GM19468 (cell line): ENCODE measurements around the gene AKAP6.

Experiments used
- ATAC-seq: cut with Tn5 transposase; IDR thresholded peaks from one replicate; pipeline ENCODE4 v1.9.1; 2021; ENCODE audit warnings: mild to moderate bottlenecking, moderate library complexity, moderate number of reproducible peaks; ENCODE audit not compliant: unreplicated experiment; ENCODE audit errors: extremely low read depth

AKAP6 gene

GRCh38 chr14:32404784-32405573 lies 75.9 kb downstream of the AKAP6 start:
- ATAC-seq: no peak

GRCh38 chr14:32405856-32406255 lies 76.8 kb downstream of the AKAP6 start:
- ATAC-seq: no peak

- no peak for ATAC-seq
These were observed 78.0 kb downstream of the AKAP6 start for GRCh38 chr14:32407130-32407529.

DNA sequence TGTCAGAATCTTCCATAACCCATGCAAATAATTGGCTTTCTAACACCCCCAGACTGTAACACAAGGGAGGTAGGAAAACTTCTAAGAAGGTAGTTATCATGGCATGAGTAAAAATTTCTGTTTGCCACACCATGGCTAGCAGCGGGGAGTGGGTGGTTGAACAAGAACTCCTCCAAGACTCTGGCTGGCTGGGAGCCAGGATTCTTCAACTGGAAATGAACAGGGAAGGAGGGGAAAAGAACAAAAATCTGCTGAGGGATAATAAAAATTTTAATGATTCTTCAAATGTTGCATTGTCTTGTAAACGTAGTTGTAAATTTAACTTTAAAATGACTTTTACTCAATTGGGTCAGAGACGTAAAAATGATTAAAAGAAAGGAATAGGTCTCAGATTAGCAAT lies 78.9 kb downstream of the AKAP6 start:
- ATAC-seq: no peak

DNA sequence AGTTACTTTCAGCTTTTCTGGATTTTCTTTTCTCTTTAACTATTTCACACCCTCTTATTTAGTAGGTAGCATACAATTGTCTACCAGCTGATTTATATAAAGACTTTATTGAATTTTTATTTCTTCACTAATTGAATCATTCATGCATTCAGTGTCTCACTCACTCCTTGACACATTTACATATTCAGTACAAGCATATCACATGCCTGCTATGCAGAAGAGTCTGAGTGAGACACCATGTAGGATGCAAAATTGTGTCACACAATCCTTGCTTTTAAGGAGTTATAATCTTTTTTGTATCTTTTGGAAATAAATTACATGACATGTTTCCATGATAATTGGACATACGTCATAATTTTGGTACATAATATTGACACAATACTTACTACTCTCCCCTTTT lies 83.0 kb downstream of the AKAP6 start:
- no peak for ATAC-seq

DNA sequence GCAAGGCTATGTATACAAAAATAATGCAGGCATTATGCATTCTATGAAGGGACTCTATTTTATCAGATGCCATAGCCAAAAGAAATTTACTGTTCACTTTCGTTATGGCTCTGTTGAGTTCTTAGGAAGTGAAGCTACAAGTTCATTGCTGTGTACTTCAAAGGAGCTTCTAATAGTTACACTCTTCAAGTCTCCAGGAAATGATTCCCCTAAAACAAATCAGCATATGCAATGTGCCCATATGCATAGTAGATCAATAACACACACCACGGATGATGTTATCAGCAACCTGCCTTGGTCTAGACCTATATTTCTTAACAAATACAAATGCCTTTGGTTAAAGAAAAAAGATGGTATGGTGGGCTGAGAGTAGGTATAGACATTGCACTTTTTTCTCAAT lies 83.4 kb downstream of the AKAP6 start:
- ATAC-seq: no peak

DNA sequence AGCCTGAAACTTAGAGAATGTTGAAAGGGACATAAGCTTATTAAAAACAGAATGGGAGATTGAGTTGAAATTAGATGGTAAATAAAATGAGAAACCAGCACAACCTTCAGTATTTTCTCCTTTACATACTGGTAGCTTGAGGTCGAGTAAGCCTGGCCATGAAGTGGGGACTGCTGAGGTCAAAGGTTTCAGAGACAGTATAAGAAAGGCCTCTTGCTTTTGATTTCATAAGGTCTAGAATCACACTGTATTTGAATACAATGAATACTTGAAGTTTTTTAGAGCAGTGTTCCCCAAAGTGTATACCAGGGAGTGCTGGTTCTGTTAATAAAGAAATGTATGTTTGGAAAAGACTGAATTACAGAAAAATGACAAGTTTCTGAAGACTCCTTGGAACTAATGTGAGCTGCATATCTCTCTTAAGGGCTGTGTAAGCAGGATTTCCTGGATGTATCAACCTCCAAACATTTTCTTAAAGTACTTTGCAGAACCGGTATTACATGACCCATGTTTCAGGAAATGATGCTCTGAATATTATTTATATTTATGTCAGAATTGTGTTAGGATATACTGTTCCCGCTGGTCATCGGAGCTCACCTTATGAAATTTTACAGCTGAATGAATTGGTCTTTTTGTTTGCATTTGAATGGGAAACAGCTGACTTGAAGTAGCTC lies 85.0 kb downstream of the AKAP6 start:
- ATAC-seq: no peak

GRCh38 chr14:32414808-32415255 lies 85.7 kb downstream of the AKAP6 start:
- no peak for ATAC-seq

GRCh38 chr14:32417956-32418552 lies 89.0 kb downstream of the AKAP6 start:
- no peak for ATAC-seq

- no peak for ATAC-seq
These were observed 90.3 kb downstream of the AKAP6 start for GRCh38 chr14:32419429-32419828.

GRCh38 chr14:32421781-32422180 lies 92.7 kb downstream of the AKAP6 start:
- no peak for ATAC-seq

- ATAC-seq: no peak
These were observed 93.3 kb downstream of the AKAP6 start for GRCh38 chr14:32422440-32422839.

DNA sequence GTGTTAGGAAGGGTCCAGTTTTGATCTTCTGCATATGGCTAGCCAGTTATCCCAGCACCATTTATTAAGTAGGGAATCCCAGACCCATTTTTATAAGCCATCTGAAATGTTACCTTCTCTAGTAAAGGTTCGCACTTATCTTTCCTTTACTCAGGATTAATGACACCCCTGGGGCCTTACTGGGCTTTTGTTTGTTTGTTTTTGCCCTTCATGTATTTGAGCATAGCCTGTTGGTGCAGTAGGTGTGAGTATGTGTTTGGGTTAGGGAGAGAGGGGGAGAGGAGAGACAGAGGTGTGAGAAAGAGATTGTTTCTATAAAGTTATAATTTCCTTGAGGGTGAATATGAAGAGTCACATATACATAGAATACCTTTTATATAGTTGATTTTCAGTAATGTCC lies 96.9 kb downstream of the AKAP6 start:
- ATAC-seq: no peak

DNA sequence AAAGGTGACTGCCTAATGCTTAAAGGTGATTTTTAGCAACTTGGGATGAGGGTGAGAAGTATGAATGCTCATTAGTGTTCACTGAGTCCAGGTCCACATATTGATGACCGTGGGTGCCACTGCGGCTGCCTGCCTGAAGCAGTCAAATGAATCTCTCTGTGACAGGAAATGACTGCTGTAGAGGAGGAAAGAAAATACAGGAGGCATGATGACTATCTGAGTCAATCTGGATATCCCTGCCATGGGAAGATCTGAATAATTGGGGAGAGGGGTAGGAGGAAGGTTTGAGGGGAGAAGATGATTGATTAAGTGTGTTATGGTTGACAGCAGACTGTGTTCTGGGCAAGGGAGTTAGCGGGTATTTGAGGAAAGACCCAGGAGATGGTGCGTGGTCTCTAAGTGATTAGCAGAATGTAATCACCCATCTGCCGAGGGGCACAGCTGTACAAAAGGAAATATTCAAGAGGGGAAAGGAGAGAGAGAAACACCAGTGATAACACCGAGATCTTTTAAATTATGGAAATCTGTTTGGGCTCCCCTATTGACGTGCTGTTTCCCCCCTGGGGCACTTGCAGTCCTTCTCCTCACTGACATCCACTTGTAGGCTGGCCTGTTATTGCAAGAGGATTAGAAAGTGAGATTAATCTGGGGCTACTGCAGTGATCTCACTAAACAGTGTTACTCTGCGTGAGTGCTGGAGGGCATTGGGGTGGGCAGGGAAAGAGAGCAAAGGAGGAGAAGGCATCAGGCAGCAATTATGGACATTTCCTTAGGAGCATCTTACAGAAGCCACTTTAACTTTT lies 97.7 kb downstream of the AKAP6 start:
- no peak for ATAC-seq

GRCh38 chr14:32427726-32428528 lies 98.8 kb downstream of the AKAP6 start:
- no peak for ATAC-seq

GRCh38 chr14:32428875-32429274 lies 99.8 kb downstream of the AKAP6 start:
- ATAC-seq: no peak

- ATAC-seq: no peak
These were observed 101.2 kb downstream of the AKAP6 start for GRCh38 chr14:32430326-32430725.

DNA sequence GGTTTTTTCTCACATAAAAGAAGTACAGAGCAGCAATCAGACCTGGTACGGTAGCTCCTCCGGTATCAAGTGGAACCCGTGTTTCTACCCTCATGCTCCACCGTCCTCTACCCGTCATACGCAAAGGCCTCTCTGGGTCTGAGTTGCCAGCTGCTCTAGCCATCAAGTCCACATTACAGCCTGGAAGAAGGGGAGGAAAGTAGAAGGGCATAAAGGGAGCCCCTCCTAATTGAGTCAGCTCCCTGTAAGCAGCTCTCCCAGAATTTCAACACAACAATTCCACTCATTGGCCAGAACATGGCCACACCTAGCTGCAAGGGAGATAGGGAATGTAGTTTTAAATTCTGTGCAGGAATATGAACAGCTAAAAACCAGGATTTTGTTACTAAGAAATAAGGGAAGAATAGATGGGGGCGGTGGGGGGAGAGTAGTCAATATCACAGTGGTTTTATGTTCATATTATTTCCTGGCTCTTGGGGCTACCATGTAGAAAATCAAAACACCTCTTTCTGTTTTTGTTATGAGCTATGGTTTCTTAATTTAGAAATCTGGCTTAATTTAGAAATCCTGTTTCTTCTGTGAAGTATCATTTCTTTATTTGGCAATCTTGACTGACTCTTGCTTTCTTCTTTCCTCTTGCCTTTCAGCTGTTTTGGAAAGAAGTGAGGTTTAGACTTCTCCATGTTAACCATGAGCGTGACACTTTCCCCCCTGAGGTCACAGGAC lies 103.9 kb downstream of the AKAP6 start:
- no peak for ATAC-seq

- ATAC-seq: no peak
These were observed 105.1 kb downstream of the AKAP6 start for GRCh38 chr14:32434180-32434579.
